Neural crest cell (in vitro differentiated cells): ENCODE measurements around the gene LCOR. TPM values are rescaled to one million over a fixed set of nuclear protein-coding genes. Genes with fewer than 3 reads are reported as not detected.

Experiments used
- DNase-seq: peaks from one replicate; pipeline ENCODE4 v3.0.0; 2021; ENCODE audit warnings: low read depth, mixed read lengths, low spot score
- H3K27ac Mint-ChIP-seq: one replicate; pipeline ENCODE4 v1.8.0; 2021; ENCODE audit warnings: mild to moderate bottlenecking, mixed read lengths; ENCODE audit not compliant: unreplicated experiment
- H3K27me3 Mint-ChIP-seq: 2 replicates; pipeline ENCODE4 v1.8.0; 2021; ENCODE audit warnings: low read depth, mild to moderate bottlenecking, mixed read lengths
- H3K36me3 Mint-ChIP-seq: 2 replicates; pipeline ENCODE4 v1.8.0; 2021; ENCODE audit warnings: low read depth, mild to moderate bottlenecking, mixed read lengths
- H3K4me1 Mint-ChIP-seq: 2 replicates; pipeline ENCODE4 v1.8.0; 2021; ENCODE audit warnings: mixed read lengths
- H3K4me3 Mint-ChIP-seq: one replicate; pipeline ENCODE4 v1.8.0; 2021; ENCODE audit warnings: mild to moderate bottlenecking, mixed read lengths
- H3K9me3 Mint-ChIP-seq: 2 replicates; pipeline ENCODE4 v1.8.0; 2021; ENCODE audit warnings: mixed read lengths
- total RNA-seq: library from RNA; stranded (reverse); gene quantifications from 2 replicates; pipeline ENCODE4 v1.2.1, GENCODE V29; 2021
- TF ChIP-seq, protein P1 (sequence below): fragments of 200-600 bp; sonication (generic); conservative IDR thresholded peaks from 2 replicates; pipeline ENCODE4 v1.5.0; 2021; ENCODE audit warnings: antibody characterized with exemption, mild to moderate bottlenecking

LCOR gene
- total RNA-seq, 1 donor from 2014 or later, result 54.4 TPM

DNA sequence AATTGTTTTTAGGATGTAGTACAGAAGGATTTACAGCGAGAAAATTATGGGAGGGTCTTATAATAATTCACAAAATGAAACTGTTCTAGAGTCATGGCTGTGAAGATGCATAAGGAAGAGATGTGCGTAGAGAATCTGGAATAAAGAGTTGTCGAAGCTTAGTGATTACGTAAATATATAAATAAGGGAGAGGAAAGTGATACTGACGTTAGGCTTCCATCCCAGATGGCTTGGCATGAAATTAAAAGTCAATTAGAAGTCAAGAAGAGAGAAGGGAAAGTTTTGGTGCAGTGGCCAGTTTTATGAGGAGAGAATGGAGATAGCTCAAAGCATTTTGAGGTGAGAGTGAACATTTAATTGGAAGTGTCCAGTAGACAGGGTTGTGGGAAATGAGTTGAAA lies 85.5 kb downstream of the LCOR start:
- peaks cover 11% of the 10 kb centered on the region for H3K36me3 Mint-ChIP-seq
- H3K27ac Mint-ChIP-seq, result no peak overlapping the region
- H3K4me3 Mint-ChIP-seq, result no peak overlapping the region
- H3K4me1 Mint-ChIP-seq, result peaks cover 17% of the 10 kb centered on the region
- no peaks in the 10 kb centered on the region for H3K27me3 Mint-ChIP-seq
- DNase-seq, result no peak
- TF ChIP-seq, protein P1, sequence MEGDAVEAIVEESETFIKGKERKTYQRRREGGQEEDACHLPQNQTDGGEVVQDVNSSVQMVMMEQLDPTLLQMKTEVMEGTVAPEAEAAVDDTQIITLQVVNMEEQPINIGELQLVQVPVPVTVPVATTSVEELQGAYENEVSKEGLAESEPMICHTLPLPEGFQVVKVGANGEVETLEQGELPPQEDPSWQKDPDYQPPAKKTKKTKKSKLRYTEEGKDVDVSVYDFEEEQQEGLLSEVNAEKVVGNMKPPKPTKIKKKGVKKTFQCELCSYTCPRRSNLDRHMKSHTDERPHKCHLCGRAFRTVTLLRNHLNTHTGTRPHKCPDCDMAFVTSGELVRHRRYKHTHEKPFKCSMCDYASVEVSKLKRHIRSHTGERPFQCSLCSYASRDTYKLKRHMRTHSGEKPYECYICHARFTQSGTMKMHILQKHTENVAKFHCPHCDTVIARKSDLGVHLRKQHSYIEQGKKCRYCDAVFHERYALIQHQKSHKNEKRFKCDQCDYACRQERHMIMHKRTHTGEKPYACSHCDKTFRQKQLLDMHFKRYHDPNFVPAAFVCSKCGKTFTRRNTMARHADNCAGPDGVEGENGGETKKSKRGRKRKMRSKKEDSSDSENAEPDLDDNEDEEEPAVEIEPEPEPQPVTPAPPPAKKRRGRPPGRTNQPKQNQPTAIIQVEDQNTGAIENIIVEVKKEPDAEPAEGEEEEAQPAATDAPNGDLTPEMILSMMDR, result no peak
- H3K9me3 Mint-ChIP-seq, result no peaks in the 10 kb centered on the region

DNA sequence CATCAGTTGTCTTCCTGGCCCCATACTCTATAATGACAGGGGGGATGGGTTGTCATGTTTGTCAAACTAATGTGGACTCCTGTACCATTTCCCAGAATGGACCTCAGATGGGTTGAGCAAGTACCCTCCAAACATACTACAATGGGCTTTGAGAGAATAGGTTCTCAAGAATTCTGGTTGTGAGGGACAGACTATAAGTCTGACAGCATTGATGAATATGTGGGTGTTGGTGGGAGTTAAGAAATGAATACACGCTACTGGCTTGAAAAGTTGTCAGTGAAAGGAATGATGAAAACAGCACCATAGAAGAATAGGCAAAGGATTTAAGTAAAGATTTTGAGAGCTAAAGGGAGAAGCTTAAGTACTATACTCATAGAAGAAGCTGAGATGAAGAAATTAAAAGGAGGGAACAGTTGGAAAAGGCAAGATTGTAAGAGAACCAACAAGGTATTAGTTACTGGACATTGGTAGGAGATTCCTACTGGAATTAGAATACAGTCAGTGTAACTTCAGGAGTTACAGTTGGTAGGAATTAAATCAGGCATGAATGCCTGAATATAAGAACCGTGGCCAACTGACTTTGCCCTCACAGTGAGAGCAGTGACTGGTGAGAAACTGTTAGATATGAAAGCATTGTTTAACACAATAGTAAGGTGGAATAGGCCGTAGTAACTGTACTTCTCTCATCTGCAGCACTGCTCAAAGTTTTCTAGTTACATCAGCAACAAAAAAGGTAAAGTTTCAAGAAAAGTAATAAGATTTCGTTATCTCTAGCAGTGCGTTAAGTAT lies 86.3 kb downstream of the LCOR start:
- Mint-ChIP-seq H3K27me3 (no peaks in the 10 kb centered on the region), H3K4me1 (peaks cover 17% of the 10 kb centered on the region), H3K36me3 (peaks cover 9% of the 10 kb centered on the region), H3K4me3 (no peak overlapping the region), H3K27ac (no peak overlapping the region), H3K9me3 (no peaks in the 10 kb centered on the region)
- TF ChIP-seq, protein P1, result no peak
- no peak for DNase-seq

DNA sequence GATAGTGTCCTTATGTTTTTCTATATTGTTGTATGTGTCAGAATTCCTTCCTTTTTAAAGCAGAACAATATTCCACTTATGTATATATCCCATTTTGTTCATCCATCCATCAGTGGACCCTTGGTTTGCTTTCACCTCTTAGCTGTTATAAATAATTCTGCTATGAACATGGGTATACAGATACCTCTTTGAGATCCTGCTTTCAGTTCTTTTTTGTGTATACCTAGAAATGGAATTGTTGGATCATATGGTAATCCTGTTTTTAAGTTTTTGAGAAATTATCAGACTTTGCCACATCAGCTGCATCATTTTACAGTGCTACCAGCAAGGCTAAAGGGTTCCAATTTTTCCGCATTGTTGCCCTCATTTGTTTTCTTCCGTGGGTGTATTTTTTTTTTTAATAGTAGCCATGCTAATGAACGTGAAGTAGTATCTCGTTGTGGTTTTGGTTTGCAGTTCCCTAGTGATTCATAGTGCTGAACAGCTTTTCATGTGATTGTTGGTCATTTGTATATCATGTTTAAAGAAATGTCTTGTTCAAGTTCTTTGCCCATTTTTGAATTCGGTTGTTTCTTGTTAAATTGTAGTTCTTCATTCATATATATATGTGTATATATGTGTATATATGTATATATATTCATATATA lies 87.8 kb downstream of the LCOR start:
- no peaks in the 10 kb centered on the region for H3K27me3 Mint-ChIP-seq
- H3K4me1 Mint-ChIP-seq, result peaks cover 17% of the 10 kb centered on the region
- no peak overlapping the region for H3K4me3 Mint-ChIP-seq
- peaks cover 12% of the 10 kb centered on the region for H3K36me3 Mint-ChIP-seq
- no peak for DNase-seq
- H3K9me3 Mint-ChIP-seq, result no peaks in the 10 kb centered on the region
- no peak overlapping the region for H3K27ac Mint-ChIP-seq
- TF ChIP-seq, protein P1, result no peak

DNA sequence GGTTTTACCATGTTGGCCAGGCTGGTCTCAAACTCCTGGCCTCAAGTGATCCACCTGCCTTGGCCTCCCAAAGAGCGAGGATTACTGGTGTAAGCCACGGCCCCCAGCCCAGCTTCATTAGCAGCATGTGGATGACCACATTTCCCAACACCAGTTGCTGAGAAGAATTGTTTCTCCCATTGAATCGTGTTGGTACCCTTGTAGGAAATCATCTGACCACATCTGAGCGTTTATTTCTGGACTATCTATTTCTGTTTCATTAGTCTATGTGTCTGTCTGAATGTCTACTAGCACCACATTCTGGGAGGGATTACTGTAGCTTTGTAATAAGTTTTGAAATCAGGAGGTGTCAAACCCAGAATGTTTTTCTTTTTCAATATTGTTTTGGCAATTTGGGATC lies 89.6 kb downstream of the LCOR start:
- TF ChIP-seq, protein P1, result no peak
- Mint-ChIP-seq H3K36me3 (peaks cover 10% of the 10 kb centered on the region), H3K4me3 (no peak overlapping the region), H3K9me3 (no peaks in the 10 kb centered on the region), H3K27me3 (no peaks in the 10 kb centered on the region), H3K27ac (no peak overlapping the region), H3K4me1 (peaks cover 22% of the 10 kb centered on the region)
- no peak for DNase-seq

DNA sequence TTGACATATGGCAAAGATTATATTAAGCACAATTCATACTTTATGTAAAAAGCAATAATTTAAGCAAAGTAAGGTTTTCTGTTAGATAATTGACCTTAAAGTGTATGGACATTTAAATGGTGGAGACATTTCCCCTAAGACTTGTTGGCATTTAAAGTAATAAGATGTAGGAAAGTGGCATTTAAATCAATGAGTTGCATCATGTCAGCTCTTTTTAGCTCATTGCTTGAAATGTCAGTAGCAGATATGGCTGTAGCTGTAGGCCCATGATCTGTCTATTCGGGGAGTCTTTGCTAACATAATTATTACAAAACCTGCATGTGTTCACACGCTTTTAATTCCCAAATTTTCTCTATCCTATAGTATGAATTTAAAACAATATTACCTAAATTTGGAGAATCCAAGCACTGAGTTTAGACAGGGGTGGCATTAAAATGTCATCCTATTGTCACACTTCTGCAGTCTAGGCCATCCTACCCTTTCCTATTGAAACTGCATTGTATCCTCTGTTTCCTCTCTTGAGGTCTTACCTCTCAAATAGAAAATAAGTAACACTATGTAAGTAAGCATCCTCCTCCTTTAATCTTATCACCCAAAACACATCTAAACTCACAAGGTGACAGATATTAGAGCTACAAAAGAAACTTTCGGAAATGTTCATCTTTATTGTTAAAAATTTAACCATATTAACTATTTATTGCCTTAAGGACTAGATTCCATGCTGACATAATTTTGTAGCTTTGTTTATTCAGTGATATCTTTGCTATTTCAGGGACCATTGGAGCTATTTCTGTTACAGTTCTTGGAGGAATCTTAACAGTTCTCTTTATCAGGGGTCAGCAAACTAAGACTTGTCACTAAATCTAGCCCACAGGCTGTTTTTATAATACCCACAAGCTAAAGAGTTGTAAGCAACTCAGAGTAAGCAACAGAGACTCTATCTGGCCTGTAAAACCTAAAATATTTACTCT lies 91.2 kb downstream of the LCOR start:
- TF ChIP-seq, protein P1, result no peak
- no peak for DNase-seq
- Mint-ChIP-seq H3K27me3 (no peaks in the 10 kb centered on the region), H3K4me3 (no peak overlapping the region), H3K4me1 (peaks cover 21% of the 10 kb centered on the region), H3K9me3 (peaks cover 2% of the 10 kb centered on the region), H3K27ac (no peak overlapping the region), H3K36me3 (peaks cover 21% of the 10 kb centered on the region)
